Breast epithelium (tissue), 4 donors: ENCODE data around the gene SPOP. TPM values are rescaled to one million over a fixed set of nuclear protein-coding genes. Genes with fewer than 3 reads are reported as not detected.

ENCODE experiments used
- DNase-seq, 2 donors: peaks; one replicate each; pipeline ENCODE4 v3.0.0-alpha.2; 2019; ENCODE audit warnings: low spot score in 2 of 2
- H3K27ac ChIP-seq, 2 donors: fragments of 200-600 bp; sonication (generic) in 1 of 2; one replicate each; pipeline ENCODE4 v1.5.1; 2016 to 2019; ENCODE audit warnings: mild to moderate bottlenecking in 1 of 2
- H3K27me3 ChIP-seq, 2 donors: fragments of 200-600 bp; sonication (generic) in 1 of 2; one replicate each; pipeline versions ENCODE4 v1.5.1 to v1.6.0; 2017 to 2019; ENCODE audit warnings: control low read depth in 1 of 2, mild to moderate bottlenecking in 1 of 2
- H3K36me3 ChIP-seq: fragments of 200-600 bp; one replicate; pipeline ENCODE4 v1.5.1; 2019
- H3K4me1 ChIP-seq, 2 donors: fragments of 200-600 bp; sonication (generic); one replicate each; pipeline ENCODE4 v1.5.1; 2016 to 2019; ENCODE audit warnings: control low read depth in 1 of 2
- H3K4me3 ChIP-seq, 3 donors: fragments of 200-600 bp; sonication (generic); 1 replicate in 2 of 3; 2 replicates in 1 of 3; pipeline ENCODE4 v1.5.1; 2016 to 2019; ENCODE audit warnings: mild to moderate bottlenecking in 3 of 3, moderate library complexity in 2 of 3
- H3K9me3 ChIP-seq, 2 donors: fragments of 200-600 bp; sonication (generic) in 1 of 2; one replicate each; pipeline ENCODE4 v1.5.1; 2016 to 2019; ENCODE audit warnings: control low read depth in 1 of 2
- CTCF ChIP-seq, 3 donors: fragments of 450-650 bp; IDR thresholded peaks; one replicate each; pipeline ENCODE4 v1.5.1; 2016 to 2017; ENCODE audit warnings: antibody characterized with exemption in 3 of 3, mild to moderate bottlenecking in 3 of 3, moderate library complexity in 3 of 3
- POLR2A ChIP-seq: fragments of 450-650 bp; IDR thresholded peaks from one replicate; pipeline ENCODE4 v1.6.1; 2016; ENCODE audit warnings: antibody characterized with exemption, mild to moderate bottlenecking, moderate library complexity
- POLR2AphosphoS5 ChIP-seq, 3 donors: sonication (generic); formaldehyde crosslinking; IDR thresholded peaks; one replicate each; pipeline ENCODE4 v1.6.1; 2017; ENCODE audit warnings: antibody characterized with exemption in 3 of 3
- intact Hi-C: fragments of 100-400 bp; cut with DNase I; formaldehyde crosslinking; loops from one replicate; pipeline ENCODE4 v1.15.1; 2023; ENCODE audit warnings: low total_unique reads
- total RNA-seq, 3 donors: library from RNA; depleted of rRNA; stranded (reverse); fragments of >200 nt; gene quantifications; one replicate each; pipeline ENCODE4 v1.1.0, GENCODE V29; 2016

SPOP gene
- total RNA-seq, 3 donors from 2014 or later: 48.3 to 73.8 (median 55.4) TPM

GRCh38 chr17:49690256-49690655 is 12.4 kb upstream of the SPOP start:
- no peak overlapping the region for H3K27ac ChIP-seq
- no peaks in the 10 kb centered on the region for H3K4me1 ChIP-seq
- DNase-seq: no peak
- H3K4me3 ChIP-seq: no peak overlapping the region
- TF ChIP-seq POLR2A (no peak), POLR2AphosphoS5 (IDR thresholded peaks at IDR 0.05) (no peak), CTCF (IDR thresholded peaks at IDR 0.05) (no peak)
- no peaks in the 10 kb centered on the region for H3K9me3 ChIP-seq
- H3K27me3 ChIP-seq: no peaks in the 10 kb centered on the region
- intact Hi-C loops: no loop called here
- H3K36me3 ChIP-seq: no peaks in the 10 kb centered on the region

- TF ChIP-seq CTCF (IDR thresholded peaks at IDR 0.05) (no peak), POLR2AphosphoS5 (IDR thresholded peaks at IDR 0.05) (no peak), POLR2A (no peak)
- Histone ChIP-seq H3K9me3 (no peaks in the 10 kb centered on the region), H3K36me3 (no peaks in the 10 kb centered on the region), H3K4me3 (no peak overlapping the region), H3K4me1 (no peaks in the 10 kb centered on the region), H3K27ac (peak overlapping the region in 1 of 2 donors; percentile 55), H3K27me3 (no peaks in the 10 kb centered on the region)
- no peak for DNase-seq
- intact Hi-C loops: no loop called here
Measured at GRCh38 chr17:49688848-49689247, 11.0 kb upstream of the SPOP start.

GRCh38 chr17:49687878-49688491 is 10.1 kb upstream of the SPOP start:
- Histone ChIP-seq H3K9me3 (no peaks in the 10 kb centered on the region), H3K27ac (peak overlapping the region; percentile 33 to 55), H3K4me1 (no peaks in the 10 kb centered on the region), H3K4me3 (no peak overlapping the region), H3K36me3 (no peaks in the 10 kb centered on the region), H3K27me3 (no peaks in the 10 kb centered on the region)
- DNase-seq: no peak
- TF ChIP-seq POLR2A: no peak
- peak in 1 of 3 donors; percentile 20 for TF ChIP-seq POLR2AphosphoS5 (IDR thresholded peaks at IDR 0.05)
- intact Hi-C loops: no loop called here

GRCh38 chr17:49681106-49681979 is 3.4 kb upstream of the SPOP start:
- no peak overlapping the region for H3K4me3 ChIP-seq
- no peak for TF ChIP-seq POLR2AphosphoS5 (IDR thresholded peaks at IDR 0.05)
- no peak for TF ChIP-seq POLR2A
- no peak for DNase-seq
- no peak overlapping the region for H3K27ac ChIP-seq
- no peaks in the 10 kb centered on the region for H3K9me3 ChIP-seq
- peaks cover 0 to 6% of the 10 kb centered on the region in 2 donors for H3K4me1 ChIP-seq
- intact Hi-C loops: no loop called here
- no peaks in the 10 kb centered on the region for H3K27me3 ChIP-seq
- no peaks in the 10 kb centered on the region for H3K36me3 ChIP-seq

GRCh38 chr17:49680314-49680713 is 2.4 kb upstream of the SPOP start:
- H3K4me1 ChIP-seq: peaks cover 0 to 13% of the 10 kb centered on the region in 2 donors
- DNase-seq: no peak
- no peaks in the 10 kb centered on the region for H3K27me3 ChIP-seq
- TF ChIP-seq POLR2AphosphoS5 (IDR thresholded peaks at IDR 0.05): no peak
- no peak for TF ChIP-seq CTCF (IDR thresholded peaks at IDR 0.05)
- TF ChIP-seq POLR2A: no peak
- no peaks in the 10 kb centered on the region for H3K9me3 ChIP-seq
- no peaks in the 10 kb centered on the region for H3K36me3 ChIP-seq
- no peak overlapping the region for H3K27ac ChIP-seq
- no peak overlapping the region for H3K4me3 ChIP-seq
- intact Hi-C loops: no loop called here
